Stimulated activated CD4-positive, alpha-beta T cell treated with anti-CD3 and anti-CD28 coated beads, Interleukin-1b, Interleukin-23, amount 100 ng/mL, for 24 hours (primary cell): ENCODE measurements around the gene ATXN1.
"Not testable (repeated sequence)": the region's sequence is repeated elsewhere in the genome, so short reads cannot be mapped to it uniquely, and the experiment has no call there.

Experiments used
- DNase-seq, 4 experiments: peaks; one replicate each; pipeline ENCODE4 v3.0.0-alpha.2; 2020; ENCODE audit warnings: low read depth in 4 of 4, low spot score in 1 of 4

The ATXN1 gene

DNA sequence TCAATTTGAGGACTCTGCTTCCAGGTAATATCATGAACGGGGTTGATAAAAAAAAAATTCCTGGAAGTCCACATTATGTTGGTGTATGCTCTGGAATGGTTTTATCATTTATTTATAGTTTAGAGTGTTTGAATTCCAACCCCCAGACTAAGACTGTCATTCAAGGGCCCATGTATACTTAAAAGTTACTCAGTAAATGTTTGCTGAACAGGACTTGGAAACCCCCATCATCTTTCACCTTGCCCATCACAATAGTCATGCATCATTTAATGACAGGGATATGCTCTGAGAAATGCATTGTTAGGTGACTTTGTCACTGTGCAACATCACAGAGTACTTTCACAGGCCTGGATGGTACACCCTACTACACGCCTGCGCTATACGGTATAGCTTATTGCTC is 104.8 kb downstream of the ATXN1 start:
- no peak for DNase-seq

DNA sequence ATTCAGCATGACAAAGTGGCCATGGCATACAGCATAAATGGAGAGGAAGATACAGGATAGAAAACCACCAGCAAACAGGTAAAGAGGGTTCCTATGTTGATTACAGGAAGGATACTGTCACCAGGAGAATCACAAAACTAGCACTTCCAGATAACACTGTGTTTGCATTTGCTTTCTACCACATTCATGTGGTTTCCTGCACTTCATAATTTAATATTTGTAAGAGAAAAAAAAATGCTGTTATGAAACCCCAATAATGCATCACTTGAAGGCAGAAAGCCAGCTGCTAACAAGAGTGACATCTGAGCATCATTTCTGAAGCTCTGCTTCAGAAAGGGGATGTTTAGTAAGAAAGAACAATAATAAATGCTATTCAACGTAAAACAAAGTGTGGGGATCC is 106.6 kb downstream of the ATXN1 start:
- DNase-seq: no peak

DNA sequence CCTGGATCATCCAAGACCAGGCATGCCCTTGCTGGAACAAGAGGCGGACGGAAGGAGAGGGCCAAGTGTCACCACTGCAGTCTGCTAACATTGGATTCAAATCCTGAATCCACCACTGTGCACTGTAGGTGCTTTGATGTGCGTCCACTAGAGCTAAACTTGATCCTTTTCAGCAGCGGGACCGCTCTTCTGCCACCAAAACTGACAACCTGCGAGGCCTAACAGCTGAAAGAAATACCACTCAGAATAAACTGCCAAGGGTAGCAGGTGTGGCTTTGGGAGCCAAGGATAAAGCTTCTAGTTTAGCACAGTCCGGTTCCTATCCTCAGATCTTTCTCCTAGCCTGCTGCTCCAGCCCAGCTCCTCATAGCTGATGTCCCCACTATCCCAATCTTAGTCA is 108.0 kb downstream of the ATXN1 start:
- no peak for DNase-seq

DNA sequence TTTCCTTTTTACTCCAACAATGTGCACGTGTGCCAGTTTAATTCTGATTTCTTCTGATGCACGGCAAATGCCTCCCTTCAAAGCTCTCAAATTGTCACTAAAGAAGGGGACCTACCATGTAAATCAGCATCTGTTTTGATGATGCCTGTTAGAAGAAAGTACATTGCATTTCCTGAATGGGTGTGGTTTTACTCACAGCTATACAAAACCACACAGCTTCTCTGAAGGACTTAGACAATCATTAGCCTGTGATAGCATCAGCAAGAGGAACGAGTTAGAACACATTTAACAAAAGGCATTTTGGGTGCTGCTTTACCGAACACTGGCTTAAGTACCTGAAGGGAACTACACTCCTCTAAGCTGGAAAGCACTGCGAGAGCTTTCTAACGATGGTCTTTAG is 109.4 kb downstream of the ATXN1 start:
- DNase-seq: no peak

DNA sequence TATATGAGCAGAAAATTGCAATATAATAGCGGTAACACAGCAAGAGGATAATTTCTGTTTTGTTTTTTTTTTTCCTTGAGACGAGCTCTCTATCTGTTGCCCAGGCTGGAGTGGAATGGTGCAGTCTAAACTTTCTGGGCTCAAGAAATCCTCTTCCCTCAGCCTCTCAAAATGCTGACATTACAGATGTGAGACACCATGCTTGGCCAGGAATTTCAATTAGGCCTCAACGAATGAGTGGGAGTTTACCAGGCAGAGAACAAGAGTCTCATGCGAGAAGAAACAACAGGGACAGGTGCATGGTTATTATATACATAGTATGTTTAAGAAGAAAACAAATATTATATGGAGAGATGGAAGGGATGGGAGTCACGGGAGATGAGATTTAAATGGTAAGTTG is 111.4 kb downstream of the ATXN1 start:
- DNase-seq: no peak

DNA sequence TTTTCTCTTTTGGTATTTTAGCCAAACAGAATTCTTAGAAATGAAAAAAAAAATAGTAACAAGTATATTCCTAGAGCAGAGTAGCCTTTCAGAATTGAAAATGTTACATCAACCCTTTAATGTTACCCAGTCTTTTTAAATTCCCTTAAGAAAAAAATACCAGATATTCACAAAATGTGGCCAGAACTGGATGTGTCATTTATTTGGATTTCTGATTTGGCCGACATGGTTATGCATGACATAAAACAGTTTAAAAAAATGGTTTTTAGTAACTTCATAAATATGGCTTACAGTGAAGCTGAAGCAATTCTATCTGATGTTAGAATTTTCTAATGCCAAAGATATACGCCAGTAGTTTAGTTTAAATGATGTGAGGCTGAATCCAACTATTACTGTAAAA is 112.0 kb downstream of the ATXN1 start:
- DNase-seq: no peak

DNA sequence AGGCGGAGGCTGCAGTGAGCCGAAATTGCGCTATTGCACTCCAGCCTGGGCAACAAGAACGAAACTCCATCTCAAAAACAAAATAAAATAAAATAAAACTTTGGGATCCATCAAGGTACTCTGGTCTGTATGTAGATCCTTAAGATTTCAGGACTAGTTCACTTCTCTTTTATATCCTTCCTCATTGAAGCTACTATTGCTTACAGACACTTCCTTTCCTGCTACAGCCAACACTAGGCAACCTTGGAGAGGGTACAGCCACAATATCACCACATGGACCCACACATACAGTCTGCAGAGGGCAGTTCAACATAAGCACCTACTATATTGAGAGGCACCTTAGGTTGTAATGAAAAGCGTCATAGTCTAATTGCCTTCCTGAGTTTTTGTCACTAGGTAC is 113.3 kb downstream of the ATXN1 start:
- DNase-seq: no peak

DNA sequence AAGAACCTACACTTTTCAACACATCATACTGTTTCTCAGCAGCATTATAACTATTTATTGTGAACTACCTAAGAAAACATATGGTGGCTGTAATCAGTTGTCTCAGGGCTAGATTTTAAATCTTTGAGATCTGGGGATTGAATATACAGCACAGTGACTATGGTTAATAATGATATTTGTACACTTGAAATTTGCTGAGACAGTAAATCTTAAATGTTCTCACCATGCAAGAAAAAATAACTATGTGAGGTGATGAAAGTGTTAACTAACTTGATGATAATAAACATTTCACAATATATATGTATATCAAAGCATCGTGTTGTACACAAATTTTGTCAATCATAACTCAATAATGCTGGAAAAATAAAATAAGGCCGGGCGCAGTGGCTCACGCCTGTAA is 113.8 kb downstream of the ATXN1 start:
- DNase-seq: no peak

DNA sequence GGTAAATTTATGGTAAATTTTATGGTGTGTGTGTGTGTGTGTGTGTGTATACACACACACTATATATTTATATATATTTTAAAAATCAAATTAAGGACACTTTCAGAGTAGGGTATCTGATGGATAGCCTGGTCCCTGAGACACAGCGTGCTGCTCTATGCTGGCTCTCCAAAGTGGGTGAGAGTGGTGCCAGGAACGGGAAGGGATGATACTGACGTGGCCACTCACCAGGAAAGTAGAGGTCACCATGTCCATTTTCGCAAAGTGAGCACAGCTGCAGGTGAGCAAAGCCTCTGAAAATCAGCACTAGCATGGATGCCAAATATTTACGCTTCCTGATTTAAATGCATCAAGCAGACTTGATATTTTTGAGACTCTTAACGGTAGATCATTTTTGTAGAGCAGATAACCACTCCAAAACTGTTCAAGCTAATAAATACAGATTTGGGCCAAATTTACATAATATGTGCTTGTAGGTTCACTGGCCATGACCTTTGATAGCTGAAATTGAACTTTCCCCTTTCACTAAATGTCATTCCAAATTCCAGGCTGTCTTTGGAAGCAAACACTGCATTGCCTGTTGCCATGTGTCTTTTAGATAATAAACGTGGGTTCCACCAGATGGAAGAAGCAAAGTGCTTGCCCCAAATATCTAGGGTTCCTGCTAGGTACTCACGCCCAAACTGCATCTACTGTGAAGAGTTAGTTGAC is 116.6 kb downstream of the ATXN1 start:
- no peak for DNase-seq

DNA sequence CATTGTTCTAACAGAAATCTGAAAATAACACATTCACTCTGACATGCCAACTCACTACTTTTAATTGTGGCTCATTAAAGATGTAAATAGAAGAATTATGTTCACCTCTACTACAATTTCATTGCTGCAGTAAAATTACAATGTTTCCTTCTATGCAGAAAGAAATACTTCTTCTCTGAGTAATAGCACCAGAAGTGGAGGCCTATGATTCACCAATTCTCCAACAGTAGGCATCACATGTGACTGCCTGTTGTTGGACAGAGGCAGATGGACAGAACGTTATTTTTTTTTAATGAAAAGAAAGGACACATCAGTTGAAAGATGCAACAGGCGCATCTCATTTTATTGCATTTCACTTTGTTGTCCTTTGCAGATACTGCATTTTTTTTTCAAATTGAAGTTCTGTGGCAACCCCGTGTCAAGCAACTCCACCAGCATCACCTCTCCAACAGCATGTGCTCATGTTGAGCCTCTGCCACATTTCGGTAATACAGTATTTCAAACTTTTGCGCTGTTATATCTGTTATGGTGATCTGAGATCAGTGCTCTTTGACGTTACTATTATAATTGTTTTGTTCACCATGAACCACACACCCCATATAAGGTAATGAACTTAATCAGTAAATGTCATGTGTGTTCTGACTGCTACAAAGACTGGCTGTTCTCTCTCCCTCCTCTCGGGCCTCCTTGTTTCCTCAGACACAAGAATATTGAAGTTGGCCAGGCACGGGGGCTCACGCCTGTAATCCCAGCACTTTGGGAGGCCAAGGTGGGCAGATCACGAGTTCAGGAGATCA is 121.4 kb downstream of the ATXN1 start:
- DNase-seq: no peak

DNA sequence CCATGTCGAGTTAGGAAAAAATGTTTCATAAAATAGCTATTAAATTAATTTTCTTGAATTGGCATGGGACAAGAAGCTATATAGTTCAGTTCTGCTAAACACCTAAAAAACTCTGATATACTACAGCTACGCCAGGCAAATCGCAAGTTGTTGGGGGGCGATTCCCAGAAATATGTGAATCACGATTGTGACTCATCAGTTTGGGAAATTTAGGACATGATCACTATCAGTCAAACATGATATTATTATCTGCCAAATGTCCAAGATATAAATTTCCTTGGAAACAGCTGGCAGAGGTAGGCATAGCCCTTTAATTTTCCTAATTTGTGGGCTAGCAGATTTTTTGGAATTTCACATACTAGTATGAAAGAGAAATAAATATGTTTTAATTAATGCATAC is 123.6 kb downstream of the ATXN1 start:
- no peak for DNase-seq

DNA sequence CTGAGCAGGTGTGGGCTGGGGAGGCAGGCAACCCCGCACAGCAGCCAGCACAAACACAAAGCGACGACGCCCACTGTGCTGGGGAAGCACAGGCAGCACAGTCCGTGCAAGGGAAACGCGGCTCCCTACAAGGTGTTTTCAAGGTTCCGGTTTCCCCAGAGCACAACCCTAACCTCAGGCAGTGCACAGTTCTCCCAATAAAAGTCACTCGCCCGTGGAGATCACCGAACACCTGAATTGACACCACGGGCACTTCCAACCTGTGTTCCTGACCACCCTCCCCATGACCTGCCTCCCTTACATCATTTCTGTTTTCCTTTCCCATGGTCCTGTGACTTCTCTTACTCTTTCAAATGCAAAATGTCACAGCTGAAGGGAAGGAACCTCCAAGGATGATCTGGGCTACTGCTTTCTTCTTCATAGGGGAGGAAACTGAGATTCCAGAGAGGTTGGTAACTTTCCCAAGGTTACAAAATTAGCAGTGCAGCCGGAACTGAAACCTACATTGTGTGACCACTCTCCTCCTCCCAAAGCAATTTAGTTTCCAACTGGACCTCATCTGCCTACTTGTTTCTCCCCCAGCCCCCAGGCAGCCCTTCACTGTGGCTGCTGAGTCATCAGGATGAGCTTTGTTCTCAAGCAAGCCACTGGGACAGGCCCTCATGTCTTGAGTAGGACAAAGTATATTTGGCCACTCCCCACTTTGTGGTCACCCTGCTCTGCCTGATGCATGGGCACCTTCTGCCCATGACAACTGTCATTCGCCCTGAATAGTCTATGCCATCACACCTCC is 125.3 kb downstream of the ATXN1 start:
- no peak for DNase-seq

DNA sequence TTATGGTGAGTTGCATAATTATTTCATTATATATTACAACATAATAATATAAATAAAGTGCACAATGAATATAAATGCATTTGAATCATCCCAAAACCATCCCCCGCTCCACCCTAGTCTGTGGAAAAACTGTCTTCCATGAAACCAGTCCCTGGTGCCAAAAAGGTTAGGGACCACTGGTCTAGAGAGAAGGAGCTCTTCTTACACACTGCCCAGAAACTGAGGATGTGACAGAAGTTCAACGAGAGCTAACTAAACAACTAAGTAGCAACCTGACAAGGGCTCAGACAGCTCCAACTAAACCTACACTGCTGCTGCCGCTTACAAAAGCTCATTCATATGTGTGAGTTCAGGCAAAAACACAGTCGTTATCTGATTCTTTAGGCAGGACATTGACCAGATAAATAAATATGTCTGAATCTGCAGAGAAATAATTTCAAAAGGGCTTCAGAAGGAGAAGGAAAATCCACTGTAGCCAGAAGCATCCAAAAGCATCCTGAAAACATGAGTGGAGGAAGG is 125.9 kb downstream of the ATXN1 start:
- DNase-seq: no peak

DNA sequence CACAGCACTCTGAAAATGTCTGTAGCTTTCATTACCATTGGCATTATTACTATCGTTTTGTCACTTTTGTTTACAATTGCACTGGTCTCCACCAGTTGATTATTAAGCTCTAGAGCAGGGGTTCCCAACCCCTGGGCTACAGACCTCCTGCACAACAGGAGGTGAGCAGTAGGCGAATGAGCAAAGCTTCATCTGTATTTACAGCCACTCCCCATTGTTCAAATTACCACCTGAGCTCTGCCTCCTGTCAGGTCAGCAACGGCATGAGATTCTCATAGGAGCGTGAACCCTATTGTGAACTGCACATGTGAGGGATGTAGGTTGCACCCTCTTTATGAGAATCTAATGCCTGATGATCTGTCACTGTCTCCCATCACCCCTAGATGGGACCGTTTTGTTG is 126.4 kb downstream of the ATXN1 start:
- DNase-seq: no peak

DNA sequence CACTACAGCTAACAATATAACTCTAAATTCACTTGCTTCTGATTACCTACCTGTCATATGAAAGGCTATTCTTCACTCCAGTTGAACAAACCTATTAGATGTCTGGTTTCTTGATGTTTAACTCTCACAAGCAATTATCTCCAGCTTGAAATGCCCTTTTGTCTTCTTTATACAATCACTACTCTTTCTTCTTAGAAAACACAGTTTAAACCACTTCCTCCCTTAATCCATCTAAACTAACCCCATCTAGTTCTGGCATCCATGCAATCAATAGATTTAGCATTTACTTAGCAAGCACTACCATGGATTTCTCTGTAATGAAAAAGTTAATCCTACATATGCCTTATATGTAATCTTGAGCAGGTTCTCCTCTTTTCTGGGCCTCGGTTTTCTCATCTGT is 127.3 kb downstream of the ATXN1 start:
- DNase-seq: no peak

DNA sequence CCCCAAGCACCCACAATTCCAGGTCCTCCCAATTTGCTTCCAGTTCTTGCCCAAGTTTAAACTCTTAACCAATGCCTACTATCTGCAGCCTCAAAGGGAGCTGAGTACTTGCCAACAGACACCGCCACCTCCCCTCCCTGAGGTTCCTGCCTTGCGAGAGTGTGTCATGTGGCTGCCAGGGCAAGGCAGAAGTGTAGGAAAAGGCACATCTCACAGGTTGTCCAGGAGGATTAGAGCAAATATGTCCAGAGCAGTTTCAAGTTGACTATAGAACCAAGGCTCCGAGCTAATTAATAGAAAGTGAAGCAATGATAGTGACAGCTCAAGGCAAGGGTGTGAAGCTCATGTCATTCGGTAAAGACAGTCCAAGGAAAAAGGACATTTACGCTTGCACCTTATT is 127.8 kb downstream of the ATXN1 start:
- no peak for DNase-seq

DNA sequence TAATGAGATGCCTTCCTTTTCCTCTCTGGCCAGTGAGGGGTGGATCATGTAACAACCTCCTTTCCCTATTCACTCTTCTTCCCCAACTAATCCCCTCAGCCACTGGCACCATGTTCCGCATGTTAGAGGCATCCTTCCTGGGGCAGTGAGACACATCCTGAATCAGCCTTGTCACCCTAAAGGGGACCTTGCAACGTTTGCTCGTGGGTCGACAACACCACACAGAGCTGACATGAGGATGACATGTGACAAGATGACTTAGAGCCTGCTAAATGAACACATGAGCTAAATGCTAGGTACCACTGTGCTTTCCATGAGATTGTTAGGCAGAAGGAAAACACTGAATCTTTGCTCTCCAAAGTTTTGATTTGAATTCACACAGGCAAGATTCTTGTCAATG is 129.2 kb downstream of the ATXN1 start:
- DNase-seq: no peak

DNA sequence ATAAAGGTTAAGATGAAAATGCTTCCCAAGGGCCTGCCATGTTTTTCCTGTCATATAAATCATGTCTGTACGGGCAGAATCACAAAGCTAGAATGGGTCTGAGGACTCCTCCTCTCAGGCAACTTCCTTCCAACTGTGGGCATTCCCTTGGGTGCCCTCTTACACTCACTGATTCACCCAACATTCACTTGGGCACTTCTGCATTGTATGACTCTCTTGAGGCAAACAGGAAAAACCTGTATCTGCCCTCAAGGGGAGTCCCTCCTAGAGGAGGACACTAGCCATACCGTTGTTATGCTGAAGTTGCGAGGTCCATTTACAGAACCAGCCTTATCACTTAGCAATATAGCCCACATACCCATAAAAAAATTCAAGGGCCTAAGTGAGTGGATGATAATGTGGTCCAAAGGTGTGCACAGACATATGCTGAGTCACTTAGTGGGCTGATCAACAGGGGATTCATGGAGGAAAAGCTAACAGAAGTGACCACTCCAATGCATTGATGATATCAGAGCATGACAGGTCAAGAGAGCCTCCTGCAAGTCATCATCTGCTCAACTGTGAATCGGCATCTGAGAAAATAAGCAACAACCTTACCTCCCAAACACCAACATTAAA is 131.1 kb downstream of the ATXN1 start:
- no peak for DNase-seq

DNA sequence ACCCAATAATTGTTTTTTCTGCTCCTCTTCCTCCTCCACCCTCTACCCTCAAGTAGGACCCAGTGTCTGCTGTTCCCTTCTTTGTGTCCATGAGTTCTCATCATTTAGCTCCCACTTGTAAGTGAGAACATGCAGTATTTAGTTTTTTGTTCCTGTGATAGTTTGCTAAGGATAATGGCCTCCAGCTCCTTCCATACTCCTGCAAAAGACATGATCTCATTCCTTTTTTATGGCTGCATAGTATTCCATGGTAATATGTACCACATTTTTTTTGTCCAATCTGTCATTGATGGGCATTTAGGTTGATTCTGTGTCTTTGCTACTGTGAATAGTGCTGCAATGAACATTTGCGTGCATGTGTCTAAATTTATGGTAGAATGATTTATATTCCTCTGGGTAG is 132.7 kb downstream of the ATXN1 start:
- not testable (repeated sequence) for DNase-seq

DNA sequence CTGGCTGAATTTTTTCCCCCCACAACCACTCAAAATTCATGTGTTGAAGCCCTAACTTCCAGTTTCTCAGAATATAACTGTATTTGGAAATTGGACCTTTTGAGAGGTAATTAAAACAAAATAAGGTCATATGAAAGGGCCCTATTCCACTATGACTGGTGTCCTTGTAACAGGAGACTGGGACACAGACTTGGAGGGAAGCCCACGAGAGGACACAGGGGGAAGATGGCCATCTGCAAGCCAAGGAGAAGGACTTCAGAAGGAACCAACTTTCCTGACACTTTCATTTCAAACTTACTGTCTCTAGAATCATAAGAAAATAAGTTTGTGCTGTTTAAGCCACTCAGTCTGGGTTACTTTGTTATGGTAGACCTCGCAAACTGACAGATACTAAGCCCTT is 134.6 kb downstream of the ATXN1 start:
- no peak for DNase-seq
